Measurements from ENCODE around the gene MYL5. TPM values are rescaled to one million over a fixed set of nuclear protein-coding genes. Genes with fewer than 3 reads are reported as not detected.

MYL5 gene
- total RNA-seq, 1 donor from 2014 or later, result 24.6 TPM

- peaks cover 45% of the 10 kb centered on the region for H3K36me3 Mint-ChIP-seq (ENCODE audit: low read depth)
- ChIA-PET POLR2A (no interaction called here), CTCF (no interaction called here)
- no peak for ATAC-seq (ENCODE audit: low read depth)
- intact Hi-C loops (cut with micrococcal nuclease), result no loop called here
- DNase-seq, result no peak
- no peak for TF ChIP-seq CTCF (IDR thresholded peaks at IDR 0.05)
- no peak overlapping the region for H3K4me3 Mint-ChIP-seq
- H3K27ac Mint-ChIP-seq, result no peak overlapping the region
- no peaks in the 10 kb centered on the region for H3K27me3 Mint-ChIP-seq
- peaks cover 10% of the 10 kb centered on the region for H3K4me1 Mint-ChIP-seq
- no peaks in the 10 kb centered on the region for H3K9me3 Mint-ChIP-seq
These were observed 49.6 kb downstream of the MYL5 start for GRCh38 chr4:723751-724530.

GRCh38 chr4:725391-726234, 51.3 kb downstream of the MYL5 start:
- peaks cover 46% of the 10 kb centered on the region for H3K36me3 Mint-ChIP-seq (ENCODE audit: low read depth)
- POLR2A ChIA-PET, result no interaction called here
- intact Hi-C loops (cut with micrococcal nuclease), result no loop called here
- H3K4me3 Mint-ChIP-seq, result no peak overlapping the region
- no peaks in the 10 kb centered on the region for H3K27me3 Mint-ChIP-seq
- CTCF ChIA-PET, result no interaction called here
- no peak overlapping the region for H3K27ac Mint-ChIP-seq
- H3K4me1 Mint-ChIP-seq, result peaks cover 8% of the 10 kb centered on the region
- H3K9me3 Mint-ChIP-seq, result no peaks in the 10 kb centered on the region
- ATAC-seq (ENCODE audit: low read depth), result no peak
- no peak for TF ChIP-seq CTCF (IDR thresholded peaks at IDR 0.05)
- DNase-seq, result no peak

GRCh38 chr4:726235-726787, 52.0 kb downstream of the MYL5 start:
- TF ChIP-seq CTCF (IDR thresholded peaks at IDR 0.05), result no peak
- CTCF ChIA-PET, result no interaction called here
- Mint-ChIP-seq H3K27me3 (no peaks in the 10 kb centered on the region), H3K27ac (no peak overlapping the region), H3K4me1 (peaks cover 8% of the 10 kb centered on the region), H3K36me3 (ENCODE audit: low read depth) (peaks cover 44% of the 10 kb centered on the region), H3K9me3 (no peaks in the 10 kb centered on the region), H3K4me3 (no peak overlapping the region)
- DNase-seq, result no peak
- no peak for ATAC-seq (ENCODE audit: low read depth)
- POLR2A ChIA-PET, result no interaction called here
- intact Hi-C loops (cut with micrococcal nuclease), result no loop called here

- ATAC-seq (ENCODE audit: low read depth) (no peak), DNase-seq (no peak)
- H3K4me1 Mint-ChIP-seq, result peaks cover 8% of the 10 kb centered on the region
- intact Hi-C loops (cut with micrococcal nuclease), result no loop called here
- H3K36me3 Mint-ChIP-seq (ENCODE audit: low read depth), result peaks cover 38% of the 10 kb centered on the region
- H3K4me3 Mint-ChIP-seq, result no peak overlapping the region
- H3K27me3 Mint-ChIP-seq, result no peaks in the 10 kb centered on the region
- ChIA-PET CTCF (no interaction called here), POLR2A (no interaction called here)
- H3K9me3 Mint-ChIP-seq, result no peaks in the 10 kb centered on the region
- no peak for TF ChIP-seq CTCF (IDR thresholded peaks at IDR 0.05)
- H3K27ac Mint-ChIP-seq, result no peak overlapping the region
These were observed 52.5 kb downstream of the MYL5 start for GRCh38 chr4:726838-727237.

- DNase-seq, result no peak
- intact Hi-C loops (cut with micrococcal nuclease), result no loop called here
- peaks cover 36% of the 10 kb centered on the region for H3K36me3 Mint-ChIP-seq (ENCODE audit: low read depth)
- no peaks in the 10 kb centered on the region for H3K27me3 Mint-ChIP-seq
- no peak for ATAC-seq (ENCODE audit: low read depth)
- TF ChIP-seq CTCF (IDR thresholded peaks at IDR 0.05), result no peak
- H3K27ac Mint-ChIP-seq, result no peak overlapping the region
- POLR2A ChIA-PET, result no interaction called here
- CTCF ChIA-PET, result no interaction called here
- H3K4me3 Mint-ChIP-seq, result no peak overlapping the region
- no peaks in the 10 kb centered on the region for H3K9me3 Mint-ChIP-seq
- peaks cover 8% of the 10 kb centered on the region for H3K4me1 Mint-ChIP-seq
These were observed 53.2 kb downstream of the MYL5 start for GRCh38 chr4:727576-727975.

All from activated B cell treated with CpG ODN at 0.5 μM for 24 hours (primary cell).